H1 (cell line): ENCODE results near the gene PYGB. TPM values are rescaled to one million over a fixed set of nuclear protein-coding genes. Genes with fewer than 3 reads are reported as not detected.

ENCODE experiments used
- CHD7 ChIP-seq: fragments of 300-600 bp; sonication (generic); IDR thresholded peaks from 2 replicates; pipeline ENCODE4 v1.7.1; 2012; ENCODE audit warnings: low read length, moderate library complexity, mild to moderate bottlenecking, inconsistent platforms; ENCODE audit not compliant: insufficient replicate concordance
- SIRT6 ChIP-seq: IDR thresholded peaks from one replicate; pipeline ENCODE4 v1.7.1; 2012; ENCODE audit warnings: low read length, inconsistent platforms
- SP2 ChIP-seq: IDR thresholded peaks from 2 replicates; pipeline ENCODE4 v1.6.1; 2012; ENCODE audit warnings: mild to moderate bottlenecking, low read length, inconsistent platforms
- polyA plus RNA-seq, 7 experiments: library from polyadenylated mRNA; depleted of rRNA in 3 of 7; stranded (reverse) in 5 of 7; unstranded in 2 of 7; fragments of >200 nt in 5 of 7; fragments of 200-250 nt in 2 of 7; gene quantifications; 1 replicate in 5 of 7; 2 replicates in 1 of 7; 4 replicates in 1 of 7; pipeline versions ENCODE4 v1.2.1 to v1.2.3, GENCODE V29; 2011 to 2013; ENCODE audit warnings: missing spikeins in 2 of 7, mixed read lengths in 2 of 7
- total RNA-seq: library from RNA; stranded (reverse); fragmentation: NEBNext Ultra II Directional; extraction: Animal tissue kit (Norgen Biotek cat#: 25700); gene quantifications from 2 replicates; pipeline ENCODE4 v1.2.1, GENCODE V29; 2021

PYGB gene
- total and polyA plus RNA-seq, 2 of the 8 experiments (the other 6 are each of a cell fraction or from before 2014, with no cell fraction given) = 26.6 to 56.0 TPM

GRCh38 chr20:25207149-25207959 is 40.5 kb upstream of the PYGB start (continued):
- no peak for TF ChIP-seq CHD7
- no peak for TF ChIP-seq SP2
- TF ChIP-seq SIRT6 = no peak
